ENCODE measurements around the gene EIF5A. TPM values are rescaled to one million over a fixed set of nuclear protein-coding genes. Genes with fewer than 3 reads are reported as not detected.
A peak's percentile ranks its signal among the peaks of the same experiment; 100 is the strongest.

The EIF5A gene
- polyA plus RNA-seq, 4 donors: 238 to 606 (median 340) TPM

DNA sequence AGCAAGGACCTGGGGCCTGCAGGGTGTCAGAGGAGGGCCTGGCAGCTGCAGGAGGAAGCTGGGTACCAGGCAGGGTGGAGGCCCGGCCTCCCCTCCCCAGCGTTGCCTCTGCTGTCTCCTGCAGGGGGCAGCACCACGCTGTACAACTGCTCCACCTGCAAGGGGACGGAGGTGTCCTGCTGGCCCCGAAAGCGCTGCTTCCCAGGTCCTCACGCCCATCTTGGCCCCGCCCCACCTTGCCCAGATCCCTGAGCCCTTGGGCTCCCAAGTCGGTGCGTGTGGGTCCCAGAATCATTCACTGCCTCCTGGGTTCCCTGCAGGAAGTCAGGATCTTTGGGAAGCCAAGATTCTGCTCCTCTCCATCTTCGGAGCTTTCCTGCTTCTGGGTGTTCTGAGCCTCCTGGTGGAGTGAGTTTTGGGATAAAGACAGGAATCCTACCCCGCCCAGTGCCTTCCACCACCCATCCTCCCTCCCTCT, 48.7 kb downstream of the EIF5A start:
- peaks cover 0 to 9% (median 3%) of the 10 kb centered on the region in 3 donors for H3K4me1 ChIP-seq (ENCODE audit: control insufficient read depth in 3 of 3, insufficient read depth in 2 of 3, low read depth in 1 of 3, low read length in 2 of 3)
- DNase-seq (peak; percentile 84 to 90), FAIRE-seq (no peak)
- H3K4me3 ChIP-seq (ENCODE audit: low read depth in 1 of 3, low read length in 3 of 3): no peak overlapping the region
- no peaks in the 10 kb centered on the region for H3K9me3 ChIP-seq (ENCODE audit: control insufficient read depth in 2 of 2, insufficient read depth in 1 of 2, low read depth in 1 of 2, low read length in 1 of 2)
- H3K27me3 ChIP-seq (ENCODE audit: control insufficient read depth in 3 of 3, insufficient read depth in 3 of 3, low read length in 3 of 3): peaks cover 0 to 10% (median 0%) of the 10 kb centered on the region in 3 donors
- no peak overlapping the region for H3K27ac ChIP-seq (ENCODE audit: low read depth in 1 of 3, low read length in 2 of 3)
- 5 to 10% (median 6%) methylated on average over 12 of the region's 12 CpGs for WGBS, 3 donors
- peaks cover 0 to 3% (median 0%) of the 10 kb centered on the region in 3 donors for H3K36me3 ChIP-seq (ENCODE audit: control insufficient read depth in 3 of 3, insufficient read depth in 2 of 3, low read depth in 1 of 3, low read length in 3 of 3)

DNA sequence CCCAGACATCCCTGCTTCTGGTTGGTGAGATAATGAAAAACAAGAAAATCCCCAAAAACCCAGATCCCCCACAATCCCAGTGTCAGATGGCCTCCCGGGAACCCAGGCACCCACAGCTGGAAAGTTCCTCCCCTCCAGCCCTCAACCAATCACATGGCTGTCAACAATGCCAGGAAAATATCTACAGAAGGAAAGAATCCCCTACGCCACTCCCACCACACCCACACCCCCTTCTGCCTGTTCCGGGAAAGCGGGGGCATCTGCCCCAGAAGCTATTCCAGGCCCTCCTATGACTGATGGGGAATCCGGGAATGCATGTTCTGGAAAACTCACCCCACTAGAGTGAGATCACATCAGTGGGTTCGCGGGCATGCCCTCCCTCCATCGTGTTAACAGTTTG, 49.3 kb downstream of the EIF5A start:
- no peak for FAIRE-seq
- WGBS, 3 donors: 65 to 71% (median 71%) methylated on average over 8 of the region's 8 CpGs

GRCh38 chr17:7357381-7357780, 50.0 kb downstream of the EIF5A start:
- no peak overlapping the region for H3K27ac ChIP-seq (ENCODE audit: low read depth in 1 of 3, low read length in 2 of 3)
- no peak for FAIRE-seq
- peaks cover 0 to 9% (median 3%) of the 10 kb centered on the region in 3 donors for H3K4me1 ChIP-seq (ENCODE audit: control insufficient read depth in 3 of 3, insufficient read depth in 2 of 3, low read depth in 1 of 3, low read length in 2 of 3)
- DNase-seq: no peak
- no peak overlapping the region for H3K4me3 ChIP-seq (ENCODE audit: low read depth in 1 of 3, low read length in 3 of 3)
- WGBS, 3 donors: 63 to 77% (median 72%) methylated on average over 2 of the region's 2 CpGs
- peaks cover 0 to 10% (median 0%) of the 10 kb centered on the region in 3 donors for H3K27me3 ChIP-seq (ENCODE audit: control insufficient read depth in 3 of 3, insufficient read depth in 3 of 3, low read length in 3 of 3)
- no peaks in the 10 kb centered on the region for H3K9me3 ChIP-seq (ENCODE audit: control insufficient read depth in 2 of 2, insufficient read depth in 1 of 2, low read depth in 1 of 2, low read length in 1 of 2)
- H3K36me3 ChIP-seq (ENCODE audit: control insufficient read depth in 3 of 3, insufficient read depth in 2 of 3, low read depth in 1 of 3, low read length in 3 of 3): peaks cover 0 to 3% (median 0%) of the 10 kb centered on the region in 3 donors

More for the DNA sequence above, 49.3 kb downstream of the EIF5A start:
- Histone ChIP-seq H3K9me3 (ENCODE audit: control insufficient read depth in 2 of 2, insufficient read depth in 1 of 2, low read depth in 1 of 2, low read length in 1 of 2) (no peaks in the 10 kb centered on the region), H3K4me3 (ENCODE audit: low read depth in 1 of 3, low read length in 3 of 3) (no peak overlapping the region), H3K27me3 (ENCODE audit: control insufficient read depth in 3 of 3, insufficient read depth in 3 of 3, low read length in 3 of 3) (peaks cover 0 to 10% (median 0%) of the 10 kb centered on the region in 3 donors), H3K27ac (ENCODE audit: low read depth in 1 of 3, low read length in 2 of 3) (no peak overlapping the region), H3K36me3 (ENCODE audit: control insufficient read depth in 3 of 3, insufficient read depth in 2 of 3, low read depth in 1 of 3, low read length in 3 of 3) (peaks cover 0 to 3% (median 0%) of the 10 kb centered on the region in 3 donors), H3K4me1 (ENCODE audit: control insufficient read depth in 3 of 3, insufficient read depth in 2 of 3, low read depth in 1 of 3, low read length in 2 of 3) (peaks cover 0 to 9% (median 3%) of the 10 kb centered on the region in 3 donors)
- DNase-seq: no peak

DNA sequence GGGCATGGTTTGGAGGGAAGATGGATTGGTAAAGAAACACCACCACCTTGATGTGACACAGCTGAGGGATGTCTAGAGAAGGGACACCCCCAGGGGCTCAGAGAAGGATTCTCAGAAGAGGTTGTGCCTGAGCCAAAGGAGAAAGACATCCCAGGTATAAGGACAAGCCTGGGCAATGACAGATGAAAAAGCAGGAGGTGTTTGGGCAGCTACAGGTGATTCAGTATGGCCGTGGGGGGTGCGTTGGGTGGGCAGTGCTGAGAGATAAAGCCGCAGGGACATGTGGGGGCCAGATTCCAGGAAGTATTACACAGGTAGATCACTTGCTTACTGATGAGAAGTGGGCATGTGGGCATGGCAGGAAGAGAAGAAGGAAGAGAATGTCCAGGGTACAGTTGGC, 54.5 kb downstream of the EIF5A start:
- Histone ChIP-seq H3K9me3 (ENCODE audit: control insufficient read depth in 2 of 2, insufficient read depth in 1 of 2, low read depth in 1 of 2, low read length in 1 of 2) (no peaks in the 10 kb centered on the region), H3K27ac (ENCODE audit: low read depth in 1 of 3, low read length in 2 of 3) (no peak overlapping the region), H3K4me1 (ENCODE audit: control insufficient read depth in 3 of 3, insufficient read depth in 2 of 3, low read depth in 1 of 3, low read length in 2 of 3) (no peaks in the 10 kb centered on the region), H3K4me3 (ENCODE audit: low read depth in 1 of 3, low read length in 3 of 3) (no peak overlapping the region), H3K27me3 (ENCODE audit: control insufficient read depth in 3 of 3, insufficient read depth in 3 of 3, low read length in 3 of 3) (peaks cover 0 to 3% (median 0%) of the 10 kb centered on the region in 3 donors), H3K36me3 (ENCODE audit: control insufficient read depth in 3 of 3, insufficient read depth in 2 of 3, low read depth in 1 of 3, low read length in 3 of 3) (no peaks in the 10 kb centered on the region)
- 49 to 66% (median 57%) methylated on average over 3 of the region's 3 CpGs for WGBS, 3 donors
- FAIRE-seq: no peak
- DNase-seq: no peak

Other genes with a start within 250 kb of the EIF5A start
- 10 to 100 TPM in 2 of 4 donors, 1 to 10 TPM in 1, under 1 TPM in 1; 0.45 to 14.6 (median 10.0) TPM for gene CLEC10A, start 227.4 kb upstream of the EIF5A start, polyA plus RNA-seq
- under 1 TPM in 2 of 4 donors, not detected in 2; 0.46 to 0.81 TPM for gene ASGR2, start 192.8 kb upstream of the EIF5A start, polyA plus RNA-seq
- gene ASGR1, start 128.3 kb upstream of the EIF5A start, polyA plus RNA-seq: 1 to 10 TPM; 1.9 to 2.9 (median 2.7) TPM
- 1 to 10 TPM in 3 of 4 donors, under 1 TPM in 1; 0.67 to 9.2 (median 4.2) TPM for gene DLG4, start 87.8 kb upstream of the EIF5A start, polyA plus RNA-seq
- gene ACADVL, start 87.7 kb upstream of the EIF5A start, polyA plus RNA-seq: 1,000 to 10,000 TPM in 2 of 4 donors, 100 to 1,000 TPM in 2; 424 to 2,630 (median 1,444) TPM
- 10 to 100 TPM in 3 of 4 donors, 1 to 10 TPM in 1; 8.1 to 44.4 (median 16.0) TPM for gene DVL2, start 73.1 kb upstream of the EIF5A start, polyA plus RNA-seq
- gene PHF23, start 68.2 kb upstream of the EIF5A start, polyA plus RNA-seq: 10 to 100 TPM; 26.4 to 44.3 (median 36.0) TPM
- 1,000 to 10,000 TPM in 1 of 4 donors, 100 to 1,000 TPM in 3; 541 to 1,100 (median 797) TPM for gene GABARAP, start 65.2 kb upstream of the EIF5A start, polyA plus RNA-seq
- gene CTDNEP1, start 55.9 kb upstream of the EIF5A start, polyA plus RNA-seq: 100 to 1,000 TPM in 2 of 4 donors, 10 to 100 TPM in 2; 70.0 to 132 (median 89.3) TPM
- 10 to 100 TPM; 31.3 to 84.6 (median 45.4) TPM for gene ELP5, start 55.4 kb upstream of the EIF5A start, polyA plus RNA-seq
- gene CLDN7, start 45.1 kb upstream of the EIF5A start, polyA plus RNA-seq: 100 to 1,000 TPM; 309 to 561 (median 332) TPM
- gene SLC2A4, start 25.9 kb upstream of the EIF5A start, polyA plus RNA-seq: 1 to 10 TPM in 2 of 4 donors, under 1 TPM in 2; 0.31 to 5.0 (median 1.2) TPM
- 10 to 100 TPM in 2 of 4 donors, 1 to 10 TPM in 2; 4.0 to 49.6 (median 11.1) TPM for gene YBX2, start 13.0 kb upstream of the EIF5A start, polyA plus RNA-seq
- 100 to 1,000 TPM in 2 of 4 donors, 10 to 100 TPM in 2; 48.3 to 152 (median 86.3) TPM for gene GPS2, start 7.7 kb downstream of the EIF5A start, polyA plus RNA-seq
- gene NEURL4, start 21.7 kb downstream of the EIF5A start, polyA plus RNA-seq: 10 to 100 TPM; 14.3 to 36.9 (median 22.7) TPM
- 10 to 100 TPM in 1 of 4 donors, 1 to 10 TPM in 3; 3.8 to 43.5 (median 8.5) TPM for gene ACAP1, start 28.9 kb downstream of the EIF5A start, polyA plus RNA-seq
- gene KCTD11, start 44.5 kb downstream of the EIF5A start, polyA plus RNA-seq: 1 to 10 TPM; 6.0 to 8.6 (median 7.9) TPM
- gene TMEM95, start 47.5 kb downstream of the EIF5A start, polyA plus RNA-seq: not detected
- 10 to 100 TPM in 2 of 4 donors, 1 to 10 TPM in 2; 8.8 to 16.3 (median 10.7) TPM for gene TNK1, start 73.5 kb downstream of the EIF5A start, polyA plus RNA-seq
- 10 to 100 TPM in 3 of 4 donors, 1 to 10 TPM in 1; 6.3 to 18.0 (median 13.6) TPM for gene PLSCR3, start 86.9 kb downstream of the EIF5A start, polyA plus RNA-seq
- 100 to 1,000 TPM; 193 to 771 (median 385) TPM for gene TMEM256, start 96.5 kb downstream of the EIF5A start, polyA plus RNA-seq
- 1 to 10 TPM in 2 of 4 donors, under 1 TPM in 2; 0.22 to 6.1 (median 2.6) TPM for gene NLGN2, start 100.2 kb downstream of the EIF5A start, polyA plus RNA-seq
- gene SPEM1, start 112.7 kb downstream of the EIF5A start, polyA plus RNA-seq: not detected
- not detected for gene SPEM2, start 118.0 kb downstream of the EIF5A start, polyA plus RNA-seq
- not detected for gene SPEM3, start 121.2 kb downstream of the EIF5A start, polyA plus RNA-seq
- gene TMEM102, start 127.8 kb downstream of the EIF5A start, polyA plus RNA-seq: 10 to 100 TPM in 2 of 4 donors, 1 to 10 TPM in 2; 9.3 to 14.9 (median 10.2) TPM
- under 1 TPM in 2 of 4 donors, not detected in 2; 0.61 to 0.86 TPM for gene FGF11, start 131.9 kb downstream of the EIF5A start, polyA plus RNA-seq
- 10 to 100 TPM in 3 of 4 donors, 1 to 10 TPM in 1; 8.4 to 11.9 (median 10.4) TPM for gene CHRNB1, start 137.4 kb downstream of the EIF5A start, polyA plus RNA-seq
- gene ZBTB4, start 172.0 kb downstream of the EIF5A start, polyA plus RNA-seq: 10 to 100 TPM in 2 of 4 donors, 1 to 10 TPM in 2; 7.6 to 76.4 (median 12.4) TPM
- under 1 TPM in 1 of 4 donors, not detected in 3; 0.49 TPM for gene SLC35G6, start 173.8 kb downstream of the EIF5A start, polyA plus RNA-seq
- 100 to 1,000 TPM in 1 of 4 donors, 10 to 100 TPM in 2, 1 to 10 TPM in 1; 10.0 to 104 (median 20.8) TPM for gene POLR2A, start 176.7 kb downstream of the EIF5A start, polyA plus RNA-seq
- gene TNFSF12, start 241.4 kb downstream of the EIF5A start, polyA plus RNA-seq: 10 to 100 TPM in 3 of 4 donors, 1 to 10 TPM in 1; 8.1 to 31.1 (median 22.1) TPM